SU-DHL-6 (cell line): Measurements from ENCODE around the gene ZMYM2.

Experiments
- H2AFZ ChIP-seq: fragments of 200-600 bp; sonication (generic); 2 replicates; pipeline ENCODE4 v1.6.1; 2014; ENCODE audit warnings: low read depth, mild to moderate bottlenecking, moderate library complexity, mixed read lengths, antibody characterized with exemption, low read length; ENCODE audit not compliant: severe bottlenecking
- H3F3A ChIP-seq: fragments of 200-600 bp; shearing (Covaris generic); 2 replicates; pipeline ENCODE4 v1.6.0; 2016; ENCODE audit warnings: antibody characterized with exemption, mild to moderate bottlenecking; ENCODE audit not compliant: insufficient read depth
- H3K27ac ChIP-seq: fragments of 200-600 bp; sonication (generic); 2 replicates; pipeline ENCODE4 v1.5.1; 2016; ENCODE audit warnings: low read depth, mild to moderate bottlenecking, low read length, moderate library complexity, mixed read lengths
- H3K27me3 ChIP-seq: fragments of 200-600 bp; sonication (generic), shearing (Covaris generic); 2 replicates; pipeline ENCODE4 v1.6.0; 2014; ENCODE audit warnings: mild to moderate bottlenecking, low read length
- H3K36me3 ChIP-seq: fragments of 200-600 bp; sonication (generic); 2 replicates; pipeline ENCODE4 v1.6.1; 2014; ENCODE audit warnings: mild to moderate bottlenecking, low read length, mixed read lengths
- H3K4me2 ChIP-seq: fragments of 300-600, 200-600 bp; shearing (Covaris generic), sonication (generic); 2 replicates; pipeline ENCODE4 v1.6.0; 2014; ENCODE audit warnings: low read length, low read depth, mild to moderate bottlenecking; ENCODE audit not compliant: poor library complexity, severe bottlenecking
- H3K4me3 ChIP-seq: fragments of 200-600 bp; sonication (generic); 2 replicates; pipeline ENCODE4 v1.5.1; 2014; ENCODE audit warnings: antibody characterized with exemption, low read length, mild to moderate bottlenecking, mixed read lengths; ENCODE audit not compliant: insufficient read depth, poor library complexity, severe bottlenecking
- H3K79me2 ChIP-seq: fragments of 200-600 bp; sonication (generic); 2 replicates; pipeline ENCODE4 v1.6.1; 2014; ENCODE audit warnings: mild to moderate bottlenecking, low read length, moderate library complexity; ENCODE audit not compliant: insufficient read depth
- H3K9ac ChIP-seq: fragments of 200-600 bp; sonication (generic); 2 replicates; pipeline ENCODE4 v1.7.0; 2014; ENCODE audit warnings: mild to moderate bottlenecking, low read length
- H3K9me2 ChIP-seq: fragments of 200-600 bp; sonication (generic); replicated peaks from 2 replicates; pipeline ENCODE4 v1.6.1; 2014; ENCODE audit warnings: low read length; ENCODE audit not compliant: insufficient read depth
- H3K9me3 ChIP-seq: fragments of 200-600 bp; sonication (generic); 2 replicates; pipeline ENCODE4 v1.6.1; 2014; ENCODE audit warnings: low read length, mixed read lengths; ENCODE audit not compliant: insufficient read depth
- H4K20me1 ChIP-seq: fragments of 200-600 bp; sonication (generic); 2 replicates; pipeline ENCODE4 v1.6.1; 2014; ENCODE audit warnings: low read depth, mild to moderate bottlenecking, antibody characterized with exemption, low read length, moderate library complexity, mixed read lengths
- CTCF ChIP-seq: fragments of 200-600 bp; sonication (generic); IDR thresholded peaks from one replicate; pipeline ENCODE4 v1.5.1; 2017; ENCODE audit warnings: antibody characterized with exemption, mild to moderate bottlenecking, low read length, moderate library complexity; ENCODE audit not compliant: insufficient read depth, poor library complexity, severe bottlenecking
- EZH2phosphoT487 ChIP-seq: fragments of 200-600 bp; sonication (generic), shearing (Covaris generic); conservative IDR thresholded peaks from 2 replicates; pipeline ENCODE4 v1.6.1; 2018; ENCODE audit warnings: mild to moderate bottlenecking, antibody characterized with exemption, low read length, moderate library complexity, mixed read lengths

The ZMYM2 gene

DNA sequence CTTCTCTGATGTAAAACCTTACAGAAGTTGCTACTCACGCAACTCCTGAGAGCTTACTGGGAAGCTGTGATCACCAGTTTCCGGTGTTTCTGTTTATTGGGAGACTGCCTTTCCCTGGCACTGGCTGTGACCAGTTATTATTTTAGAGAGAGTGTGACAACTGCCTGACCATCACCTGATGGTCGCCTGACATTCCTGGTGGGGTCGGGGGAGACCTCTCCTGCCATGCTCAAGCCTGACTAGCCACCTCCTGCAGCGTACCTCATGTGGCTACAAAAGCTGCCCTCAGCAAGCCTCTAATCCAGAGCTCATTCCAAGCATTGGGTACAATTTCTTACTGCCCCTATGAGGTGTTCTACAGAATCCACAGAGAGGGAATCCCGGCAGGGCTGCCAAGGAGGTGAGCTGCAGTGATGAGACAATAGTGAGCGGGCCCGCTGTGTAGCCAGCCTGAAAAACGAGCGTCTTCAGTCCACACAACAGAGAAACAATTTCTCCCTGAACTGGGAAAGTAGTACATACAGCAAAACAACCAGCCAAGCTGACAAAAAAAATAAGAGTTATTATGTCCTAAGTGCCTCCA is 173.6 kb downstream of the ZMYM2 start:
- no peak overlapping the region for H3K4me3 ChIP-seq
- no peak overlapping the region for H3K4me2 ChIP-seq
- no peak overlapping the region for H3K27ac ChIP-seq
- H3K36me3 ChIP-seq = no peaks in the 10 kb centered on the region
- TF ChIP-seq CTCF (no peak), EZH2phosphoT487 (no peak)
- no peak overlapping the region for H2AFZ ChIP-seq
- H3K9me2 ChIP-seq = no peaks in the 10 kb centered on the region
- no peaks in the 10 kb centered on the region for H3K9me3 ChIP-seq
- no peaks in the 10 kb centered on the region for H4K20me1 ChIP-seq
- no peaks in the 10 kb centered on the region for H3F3A ChIP-seq
- H3K9ac ChIP-seq = no peak overlapping the region
- H3K27me3 ChIP-seq = no peaks in the 10 kb centered on the region
- H3K79me2 ChIP-seq = no peaks in the 10 kb centered on the region

DNA sequence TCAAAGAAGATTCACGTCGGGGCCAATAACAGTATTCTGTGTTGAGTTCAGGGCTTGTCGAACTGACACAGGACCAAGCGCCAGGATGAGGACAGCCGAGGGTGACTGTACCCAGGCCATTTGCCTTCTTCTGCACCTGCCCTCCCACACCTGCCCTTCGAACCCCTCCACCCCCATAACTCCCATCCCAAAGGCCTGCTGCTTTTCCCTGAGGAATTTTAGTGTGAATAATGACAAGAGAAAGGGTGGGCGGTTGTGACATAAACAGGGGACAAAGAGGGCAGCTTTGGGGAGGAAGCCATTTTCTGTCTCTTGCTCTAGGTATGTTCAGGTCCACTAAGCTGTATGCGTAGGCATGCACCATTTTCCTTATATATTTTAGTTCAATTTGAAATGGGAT is 176.2 kb downstream of the ZMYM2 start:
- no peaks in the 10 kb centered on the region for H3K9me2 ChIP-seq
- TF ChIP-seq CTCF (no peak), EZH2phosphoT487 (no peak)

GRCh38 chr13:20136781-20137703 is 178.5 kb downstream of the ZMYM2 start:
- Histone ChIP-seq H3K9ac (no peak overlapping the region), H3K27me3 (no peaks in the 10 kb centered on the region)

More for the DNA sequence above, 176.2 kb downstream of the ZMYM2 start:
- Histone ChIP-seq H3K36me3 (no peaks in the 10 kb centered on the region), H3F3A (no peaks in the 10 kb centered on the region; the same call in 1 of the 2 replicates), H3K9ac (no peak overlapping the region), H3K79me2 (no peaks in the 10 kb centered on the region), H3K4me2 (no peak overlapping the region), H2AFZ (no peak overlapping the region), H3K27me3 (no peaks in the 10 kb centered on the region), H3K4me3 (no peak overlapping the region), H4K20me1 (no peaks in the 10 kb centered on the region), H3K9me3 (no peaks in the 10 kb centered on the region), H3K27ac (no peak overlapping the region)

More at GRCh38 chr13:20136781-20137703, 178.5 kb downstream of the ZMYM2 start:
- no peak overlapping the region for H3K4me3 ChIP-seq
- no peaks in the 10 kb centered on the region for H3K79me2 ChIP-seq
- H4K20me1 ChIP-seq = no peaks in the 10 kb centered on the region
- no peak overlapping the region for H3K4me2 ChIP-seq
- H3K9me3 ChIP-seq = no peaks in the 10 kb centered on the region
- TF ChIP-seq CTCF = peak; percentile 38
- TF ChIP-seq EZH2phosphoT487 = no peak
- H3K36me3 ChIP-seq = no peaks in the 10 kb centered on the region
- H3K9me2 ChIP-seq = no peaks in the 10 kb centered on the region
- no peaks in the 10 kb centered on the region; the same call in 1 of the 2 replicates for H3F3A ChIP-seq
- H3K27ac ChIP-seq = no peak overlapping the region
- H2AFZ ChIP-seq = no peak overlapping the region
